GM12873 (cell line): ENCODE measurements around the gene ADGRL3.

Experiments used
- CTCF ChIP-seq: IDR thresholded peaks from 2 replicates; pipeline ENCODE4 v1.5.1; 2012; ENCODE audit warnings: low read depth, mild to moderate bottlenecking, moderate library complexity, low read length, control low read depth; ENCODE audit not compliant: insufficient read depth; ENCODE audit errors: missing control alignments

The ADGRL3 gene

GRCh38 chr4:61527888-61528287 lies 327.8 kb downstream of the ADGRL3 start:
- no peak for TF ChIP-seq CTCF

GRCh38 chr4:61528595-61528994 lies 328.5 kb downstream of the ADGRL3 start:
- TF ChIP-seq CTCF = no peak

- no peak for TF ChIP-seq CTCF
These were observed 331.1 kb downstream of the ADGRL3 start for GRCh38 chr4:61531188-61531587.

- no peak for TF ChIP-seq CTCF
These were observed 332.3 kb downstream of the ADGRL3 start for GRCh38 chr4:61532336-61533000.

GRCh38 chr4:61533140-61533539 lies 333.0 kb downstream of the ADGRL3 start:
- no peak for TF ChIP-seq CTCF

GRCh38 chr4:61540944-61541343 lies 340.8 kb downstream of the ADGRL3 start:
- no peak for TF ChIP-seq CTCF

- TF ChIP-seq CTCF = no peak
These were observed 341.3 kb downstream of the ADGRL3 start for GRCh38 chr4:61541459-61541858.

GRCh38 chr4:61543976-61544375 lies 343.9 kb downstream of the ADGRL3 start:
- TF ChIP-seq CTCF = no peak
